Hematopoietic multipotent progenitor cell (in vitro differentiated cells): Measurements from ENCODE around the gene CADPS2. TPM values are rescaled to one million over a fixed set of nuclear protein-coding genes. Genes with fewer than 3 reads are reported as not detected.
"Not testable (repeated sequence)": the region's sequence is repeated elsewhere in the genome, so short reads cannot be mapped to it uniquely, and the experiment has no call there.

Source experiments
- DNase-seq, 3 donors: peaks; one replicate each; pipeline ENCODE4 v3.0.0-alpha.2; 2011 to 2015; ENCODE audit warnings: low read depth in 2 of 3, low spot score in 2 of 3
- total RNA-seq: library from RNA; depleted of rRNA; stranded (reverse); fragments of >200 nt; gene quantifications from one replicate; pipeline ENCODE4 v1.2.3, GENCODE V29; 2012

CADPS2 gene
- total RNA-seq, 1 donor, result under 0.01 TPM

- not testable (repeated sequence) for DNase-seq
Measured at GRCh38 chr7:122679269-122679709, 207.0 kb downstream of the CADPS2 start.

DNA sequence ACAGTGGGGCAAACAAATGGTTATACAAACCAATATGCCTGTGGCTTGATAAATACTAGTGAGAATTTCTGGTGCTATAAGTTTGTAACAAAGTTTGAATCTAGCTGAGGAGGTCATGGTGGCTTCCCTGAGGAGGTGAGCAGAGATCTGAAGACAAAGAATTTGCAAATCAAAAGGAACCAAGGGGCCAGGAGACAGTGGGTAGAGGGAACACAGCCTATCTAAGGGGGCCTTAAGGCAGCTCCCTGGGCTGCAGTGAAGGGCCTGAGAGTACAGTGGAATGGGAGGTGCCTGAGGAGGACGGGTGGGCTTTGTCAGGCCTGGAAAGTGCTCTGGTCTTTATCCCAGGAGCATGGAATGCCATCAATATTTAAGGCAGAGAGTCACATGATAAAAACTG is 209.1 kb downstream of the CADPS2 start:
- DNase-seq, result no peak

GRCh38 chr7:122676466-122676865 is 209.8 kb downstream of the CADPS2 start:
- DNase-seq, result no peak

- DNase-seq, result no peak
Measured at GRCh38 chr7:122675621-122676020, 210.6 kb downstream of the CADPS2 start.

DNA sequence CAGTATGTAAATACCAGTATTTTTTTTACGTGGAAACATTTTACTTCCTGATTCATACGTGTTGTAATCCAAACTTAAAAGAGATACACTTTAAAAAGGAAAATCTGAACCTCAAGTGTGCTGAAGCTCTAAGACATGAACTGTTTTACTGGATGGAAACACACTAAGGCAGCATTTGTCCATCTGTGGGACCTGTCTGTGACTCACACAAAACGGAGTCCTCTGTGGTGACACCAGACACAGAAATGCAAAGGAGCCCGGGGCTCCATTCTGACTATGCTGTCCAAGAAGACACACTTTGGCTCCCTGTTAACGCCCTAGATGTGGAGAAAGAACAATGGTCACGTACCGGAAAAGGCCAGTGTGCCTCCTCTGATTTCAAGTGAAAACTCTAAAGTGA is 211.2 kb downstream of the CADPS2 start:
- DNase-seq, result no peak

DNA sequence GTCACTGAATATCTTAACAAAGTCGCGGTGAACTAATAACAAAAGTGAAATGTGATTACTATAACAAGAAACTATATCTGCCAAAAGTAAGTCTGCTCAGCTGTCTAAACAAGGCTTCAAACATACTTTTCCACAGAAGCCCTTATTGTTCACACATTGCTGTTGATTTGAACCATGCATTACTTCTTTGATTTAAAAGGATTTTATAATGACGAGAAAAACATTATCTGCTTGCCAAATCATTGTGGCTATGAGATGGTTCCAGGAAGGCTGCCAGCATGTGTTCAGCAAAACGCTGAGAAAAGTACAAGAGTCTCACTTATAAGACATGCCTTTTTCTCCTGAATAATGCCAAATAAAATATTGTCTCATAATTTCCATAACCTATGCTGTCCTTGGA is 211.8 kb downstream of the CADPS2 start:
- no peak for DNase-seq

- no peak for DNase-seq
Measured at GRCh38 chr7:122673951-122674350, 212.3 kb downstream of the CADPS2 start.

GRCh38 chr7:122672536-122672935 is 213.7 kb downstream of the CADPS2 start:
- no peak for DNase-seq

DNA sequence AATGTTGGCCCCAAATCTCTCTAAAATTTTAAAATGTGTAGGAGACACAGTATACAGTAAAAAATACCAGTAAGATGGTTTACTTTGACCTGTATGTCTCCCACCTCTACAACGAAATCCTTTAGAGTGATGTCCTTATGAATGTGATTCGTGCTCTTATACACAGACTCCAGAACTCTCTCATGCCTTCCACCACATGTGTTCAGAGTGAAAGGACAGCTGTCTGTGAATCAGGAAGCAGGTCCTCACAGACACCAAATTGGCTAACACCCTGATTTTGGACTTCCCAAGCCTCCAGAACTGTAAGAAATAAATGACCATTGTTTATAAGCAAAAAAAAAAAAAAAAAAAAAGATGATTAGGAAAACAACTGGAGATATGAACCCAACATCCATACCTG is 222.5 kb downstream of the CADPS2 start:
- DNase-seq, result no peak

DNA sequence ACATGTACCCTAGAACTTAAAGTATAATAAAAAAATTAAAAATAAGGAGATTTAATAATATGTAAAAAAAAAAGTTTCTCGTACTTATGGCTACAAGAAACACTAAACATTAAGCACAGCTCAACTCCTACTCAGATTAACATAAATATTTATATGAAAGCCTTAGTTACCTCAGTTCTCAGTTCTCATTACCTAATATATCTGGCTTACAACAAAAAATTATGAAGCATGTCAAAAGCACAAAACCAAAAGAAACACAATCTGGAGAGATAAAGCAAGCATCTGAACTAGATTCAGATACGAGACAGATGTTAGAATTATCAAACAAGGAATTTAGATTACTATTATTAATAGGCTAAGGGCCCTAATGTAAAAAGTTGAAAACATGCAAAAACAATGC is 227.4 kb downstream of the CADPS2 start:
- no peak for DNase-seq

DNA sequence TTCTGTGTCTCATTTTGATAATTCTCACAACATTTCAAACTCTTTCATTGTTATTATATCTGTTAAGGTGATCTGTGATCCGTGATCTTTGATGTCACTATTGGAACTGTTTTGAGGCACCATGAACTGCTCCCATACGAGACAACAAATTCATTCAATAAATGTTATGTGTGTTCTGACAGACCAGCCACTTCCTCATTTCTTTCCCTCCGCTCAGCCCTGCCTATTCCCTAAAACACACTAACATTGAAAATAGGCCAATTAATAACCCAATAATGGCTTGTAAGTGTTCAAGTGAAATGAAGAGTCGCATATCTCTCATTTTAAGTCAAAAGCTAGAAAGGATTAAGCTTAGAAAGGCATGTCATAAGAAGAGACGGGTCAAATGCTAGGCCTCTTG is 232.6 kb downstream of the CADPS2 start:
- DNase-seq, result no peak

DNA sequence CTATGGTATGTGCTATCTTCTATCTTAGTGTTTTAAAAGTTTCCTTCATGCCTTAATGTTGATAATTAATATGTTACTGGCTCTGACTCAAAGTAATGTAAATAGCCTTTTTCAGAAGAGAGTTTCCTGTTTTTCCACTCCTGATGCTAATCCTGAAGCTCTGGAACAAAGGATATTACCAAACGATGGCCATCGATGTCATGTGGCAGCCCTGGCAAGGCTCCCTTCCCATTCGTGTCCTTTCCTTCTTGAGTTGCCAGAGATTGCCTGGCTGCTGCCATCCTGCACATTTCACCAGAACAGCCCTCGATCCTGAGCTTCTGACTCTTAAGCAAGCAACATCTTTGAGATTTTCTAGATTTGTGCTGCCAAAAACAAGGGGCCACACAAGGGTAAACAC is 233.4 kb downstream of the CADPS2 start:
- DNase-seq, result no peak

GRCh38 chr7:122651451-122651850 is 234.8 kb downstream of the CADPS2 start:
- DNase-seq, result no peak

DNA sequence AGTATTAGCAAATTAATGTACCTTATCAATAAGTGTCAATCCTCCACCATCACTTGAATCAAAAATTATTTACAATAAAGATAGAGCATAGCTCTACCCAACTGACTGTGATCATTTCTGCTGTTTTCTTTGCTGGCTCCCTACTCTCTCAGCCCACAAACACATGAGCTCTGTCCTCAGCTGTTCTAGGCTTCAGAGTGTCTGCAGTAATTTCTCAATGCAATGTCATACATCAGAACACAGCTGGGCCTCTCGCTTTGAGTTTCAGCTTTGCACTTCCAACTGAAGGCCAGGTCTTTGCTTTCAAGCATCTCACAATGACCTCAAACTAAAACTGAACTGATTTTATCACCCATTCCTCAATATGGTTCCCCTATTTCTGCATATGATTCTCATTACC is 243.0 kb downstream of the CADPS2 start:
- DNase-seq, result no peak

GRCh38 chr7:122638459-122638858 is 247.8 kb downstream of the CADPS2 start:
- DNase-seq, result no peak

DNA sequence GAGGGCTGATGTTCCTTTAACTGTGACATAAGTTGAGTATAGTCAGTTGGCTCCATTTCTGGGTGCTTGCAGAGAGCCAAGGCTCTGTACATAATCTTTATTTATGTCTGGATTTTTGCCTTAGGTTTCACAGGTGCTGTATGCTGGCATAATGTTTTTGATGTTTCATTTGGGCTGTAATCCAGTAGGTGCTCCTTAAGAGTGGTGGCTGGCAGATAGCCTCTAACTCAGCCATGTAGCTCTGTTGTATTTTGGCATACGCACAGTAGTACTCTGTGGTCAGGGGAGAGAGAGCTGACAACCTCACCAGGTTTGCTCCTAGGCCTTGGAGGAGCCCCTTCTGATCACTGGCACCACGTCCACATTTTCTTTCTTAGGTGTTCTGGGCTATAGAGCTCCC is 248.5 kb downstream of the CADPS2 start:
- no peak for DNase-seq

DNA sequence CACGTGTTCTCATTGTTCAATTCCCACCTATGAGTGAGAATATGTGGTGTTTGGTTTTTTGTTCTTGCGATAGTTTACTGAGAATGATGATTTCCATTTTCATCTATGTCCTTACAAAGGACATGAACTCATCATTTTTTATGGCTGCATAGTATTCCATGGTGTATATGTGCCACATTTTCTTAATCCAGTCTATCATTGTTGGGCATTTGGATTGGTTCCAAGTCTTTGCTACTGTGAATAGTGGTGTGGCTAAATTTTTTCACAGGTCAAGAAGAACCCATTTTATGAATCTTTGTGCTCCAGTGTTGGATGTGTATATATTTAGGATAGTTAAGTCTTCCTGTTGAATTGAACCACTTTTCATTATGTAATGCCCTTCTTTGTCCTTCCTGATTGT is 250.8 kb downstream of the CADPS2 start:
- not testable (repeated sequence) for DNase-seq

- DNase-seq, result no peak
Measured at GRCh38 chr7:122633472-122633871, 252.8 kb downstream of the CADPS2 start.

DNA sequence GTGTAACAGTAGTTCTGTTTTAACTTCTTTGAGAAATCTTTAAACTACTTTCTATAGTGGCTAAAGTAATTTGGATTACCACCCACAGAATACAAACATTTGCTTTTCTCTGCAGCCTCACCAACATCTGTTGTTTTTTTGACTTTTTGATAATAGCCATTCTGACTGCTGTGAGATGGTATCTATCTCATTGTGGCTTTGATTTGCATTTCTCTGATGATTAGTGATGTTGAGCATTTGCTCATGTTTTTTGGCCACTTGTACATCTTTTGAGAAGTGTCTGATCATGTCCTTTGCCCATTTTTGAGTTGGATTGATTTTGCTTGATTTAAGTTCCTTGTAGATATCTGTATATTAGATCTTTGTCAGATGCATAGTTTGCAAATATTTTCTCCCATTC is 254.0 kb downstream of the CADPS2 start:
- no peak for DNase-seq

DNA sequence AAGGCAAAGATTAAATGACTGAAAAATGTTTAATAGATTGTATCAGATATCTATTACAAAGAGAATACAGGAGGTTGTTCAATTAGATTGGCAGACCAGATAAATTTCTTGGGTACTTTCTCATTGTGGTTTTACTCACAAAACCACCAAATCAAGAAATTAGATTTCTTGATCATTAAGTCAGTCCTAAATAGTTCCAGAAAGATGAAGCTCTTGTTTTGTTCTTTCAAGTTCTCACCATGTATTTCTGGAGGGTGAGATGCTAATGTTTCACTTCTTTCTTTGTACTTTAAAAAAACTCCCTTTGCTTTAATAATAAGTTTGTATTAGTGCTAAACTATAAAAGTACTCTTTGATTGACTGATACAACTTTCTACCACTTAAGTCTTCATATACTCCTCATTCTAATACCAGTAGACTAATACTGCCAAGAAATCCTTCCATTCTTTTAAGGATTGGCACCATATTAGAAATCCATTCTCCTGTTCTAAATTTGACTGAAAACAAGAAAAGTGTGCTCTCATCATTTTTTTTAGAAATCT is 256.8 kb downstream of the CADPS2 start:
- DNase-seq, result no peak

GRCh38 chr7:122628651-122629411 is 257.4 kb downstream of the CADPS2 start:
- no peak for DNase-seq

GRCh38 chr7:122626785-122627184 is 259.5 kb downstream of the CADPS2 start:
- DNase-seq, result no peak

GRCh38 chr7:122622682-122623081 is 263.6 kb downstream of the CADPS2 start:
- no peak for DNase-seq
